ENCODE data around the gene TMEM201. TPM values are rescaled to one million over a fixed set of nuclear protein-coding genes. Genes with fewer than 3 reads are reported as not detected.
A peak's percentile ranks its signal among the peaks of the same experiment; 100 is the strongest.

The TMEM201 gene
- total and polyA plus RNA-seq, 2 of the 13 experiments (the other 11 are each of a cell fraction or from before 2014, with no cell fraction given) = 1.5 to 8.2 TPM

GRCh38 chr1:9615316-9616063 is 26.8 kb downstream of the TMEM201 start (continued):
- TF ChIP-seq ZNF407 (CRISPR knock-in tag; IDR thresholded peaks at IDR 0.05; ENCODE audit: not compliant biosample characterization) = no peak
- TF ChIP-seq REST (IDR thresholded peaks at IDR 0.05; ENCODE audit: borderline replicate concordance in 1 of 2, low read depth in 1 of 2, low read length in 2 of 2) = no peak
- TF ChIP-seq ZBTB39 (CRISPR knock-in tag; IDR thresholded peaks at IDR 0.05) = no peak
- no peak for TF ChIP-seq ZNF451 (CRISPR knock-in tag; IDR thresholded peaks at IDR 0.05)
- 0 out of 2 replicates have a peak, but pooled peaks have one; percentile 36 for TF ChIP-seq TP53 (CRISPR knock-in tag; conservative IDR thresholded peaks at IDR 0.05)
- TF ChIP-seq NKX3-1 (CRISPR knock-in tag; IDR thresholded peaks at IDR 0.05) = no peak
- no peak for TF ChIP-seq SMC3 (IDR thresholded peaks at IDR 0.05; ENCODE audit: low read length)
- TF ChIP-seq MYNN (CRISPR knock-in tag; IDR thresholded peaks at IDR 0.05; ENCODE audit: low read depth) = no peak
- TF ChIP-seq ZNF33A (CRISPR knock-in tag; IDR thresholded peaks at IDR 0.05; ENCODE audit: borderline replicate concordance) = no peak
- TF ChIP-seq ATRX (CRISPR knock-in tag; IDR thresholded peaks at IDR 0.05; ENCODE audit: borderline replicate concordance) = no peak
- TF ChIP-seq KDM4B (CRISPR knock-in tag; IDR thresholded peaks at IDR 0.05) = no peak
- no peak for TF ChIP-seq ZNF570 (CRISPR knock-in tag; IDR thresholded peaks at IDR 0.05; ENCODE audit: borderline replicate concordance)
- no peak for TF ChIP-seq BORCS8-MEF2B (CRISPR knock-in tag; IDR thresholded peaks at IDR 0.05)
- no peak for TF ChIP-seq POLR2AphosphoS2 (IDR thresholded peaks at IDR 0.05; ENCODE audit: low read depth, low read length)
